ENCODE results near the gene MIPEP.

Gene MIPEP

GRCh38 chr13:23805821-23806220 is 83.4 kb downstream of the MIPEP start:
- DNase-seq = no peak

GRCh38 chr13:23805122-23805521 is 84.1 kb downstream of the MIPEP start:
- no peak for DNase-seq

GRCh38 chr13:23804166-23804565 is 85.0 kb downstream of the MIPEP start:
- no peak for DNase-seq

- DNase-seq = no peak
Measured at GRCh38 chr13:23801141-23801540, 88.1 kb downstream of the MIPEP start.

DNA sequence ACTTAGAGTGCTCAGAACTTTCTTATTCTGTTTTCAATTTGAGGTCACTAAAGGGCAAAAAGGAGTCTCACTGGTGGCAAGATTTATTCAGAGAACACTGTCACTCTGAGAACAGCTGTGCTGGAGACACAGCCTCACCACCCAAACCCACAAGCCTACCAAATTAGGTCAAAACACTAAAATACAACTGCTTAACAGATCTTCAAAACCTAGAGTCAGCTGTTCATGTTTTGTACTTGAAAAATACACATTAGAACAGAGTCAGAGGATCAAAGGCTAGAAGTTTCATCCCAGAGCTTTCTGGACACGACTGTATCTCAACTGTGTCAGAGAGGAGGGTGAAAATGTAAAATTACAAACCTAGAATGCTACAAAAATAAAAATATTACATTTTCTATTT is 89.3 kb downstream of the MIPEP start:
- no peak for DNase-seq

- no peak for DNase-seq
Measured at GRCh38 chr13:23797276-23797903, 91.8 kb downstream of the MIPEP start.

DNA sequence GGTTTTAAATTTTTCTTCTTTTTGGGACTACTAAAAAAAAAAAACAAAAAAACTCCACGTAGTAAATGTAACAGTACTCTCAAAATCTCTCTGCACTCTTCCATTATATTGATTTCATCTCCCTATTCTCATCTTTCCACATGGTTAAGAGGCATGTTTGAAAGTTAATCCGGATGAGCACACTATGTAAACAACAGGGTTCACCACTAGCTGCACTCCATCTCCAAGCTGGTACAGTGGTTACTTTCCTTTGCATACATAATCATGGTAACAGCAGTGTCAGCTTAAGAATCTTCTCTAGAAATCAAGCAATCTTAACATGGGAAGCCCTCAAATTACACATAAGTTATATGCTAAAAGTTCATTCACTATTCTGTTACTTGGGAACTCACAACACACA is 92.6 kb downstream of the MIPEP start:
- no peak for DNase-seq

GRCh38 chr13:23794267-23795161 is 94.7 kb downstream of the MIPEP start:
- DNase-seq = no peak

DNA sequence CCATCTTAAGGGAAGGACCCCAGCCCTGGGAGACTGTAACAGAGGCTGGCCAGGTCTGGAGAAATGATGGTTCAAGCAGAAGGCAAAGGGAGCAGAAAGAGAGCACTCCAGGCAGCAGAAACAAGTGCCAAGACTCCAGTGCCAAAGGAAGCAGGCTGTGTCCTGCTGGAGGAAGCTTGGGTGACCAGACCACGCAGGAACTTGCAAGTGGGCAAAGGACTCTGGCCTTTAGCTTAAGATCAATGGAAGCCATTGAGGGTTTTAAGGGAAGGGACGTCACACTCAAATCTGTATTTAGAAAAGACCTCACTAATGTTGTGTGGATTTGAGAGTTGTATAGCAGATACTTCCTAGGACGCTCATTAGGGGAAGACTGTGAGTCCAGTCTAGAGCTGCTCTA is 95.5 kb downstream of the MIPEP start:
- DNase-seq = no peak

- DNase-seq = no peak
Measured at GRCh38 chr13:23792680-23793079, 96.5 kb downstream of the MIPEP start.

GRCh38 chr13:23790577-23791170 is 98.5 kb downstream of the MIPEP start:
- no peak for DNase-seq

- no peak for DNase-seq
Measured at GRCh38 chr13:23789576-23790346, 99.4 kb downstream of the MIPEP start.

DNA sequence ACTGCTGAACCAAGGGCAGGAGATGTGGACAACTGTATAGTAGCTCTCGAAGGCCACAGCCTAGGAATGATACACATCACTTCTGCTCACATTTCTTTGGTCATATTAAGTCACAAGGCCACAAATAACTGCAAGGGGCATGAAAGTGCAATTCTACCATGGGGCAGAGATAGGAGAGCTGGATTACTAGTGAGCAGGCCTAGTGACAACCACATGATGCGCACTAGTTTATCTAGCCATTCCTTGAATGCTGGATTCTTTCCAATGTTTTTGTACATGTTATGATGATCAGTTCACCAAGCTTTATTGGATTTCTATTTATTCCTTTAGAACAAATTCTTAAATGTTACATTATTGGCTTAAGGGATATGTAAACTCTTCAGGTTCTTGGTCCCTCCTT is 100.7 kb downstream of the MIPEP start:
- no peak for DNase-seq

- no peak for DNase-seq
Measured at GRCh38 chr13:23787464-23787863, 101.7 kb downstream of the MIPEP start.

GRCh38 chr13:23786607-23787006 is 102.6 kb downstream of the MIPEP start:
- no peak for DNase-seq

DNA sequence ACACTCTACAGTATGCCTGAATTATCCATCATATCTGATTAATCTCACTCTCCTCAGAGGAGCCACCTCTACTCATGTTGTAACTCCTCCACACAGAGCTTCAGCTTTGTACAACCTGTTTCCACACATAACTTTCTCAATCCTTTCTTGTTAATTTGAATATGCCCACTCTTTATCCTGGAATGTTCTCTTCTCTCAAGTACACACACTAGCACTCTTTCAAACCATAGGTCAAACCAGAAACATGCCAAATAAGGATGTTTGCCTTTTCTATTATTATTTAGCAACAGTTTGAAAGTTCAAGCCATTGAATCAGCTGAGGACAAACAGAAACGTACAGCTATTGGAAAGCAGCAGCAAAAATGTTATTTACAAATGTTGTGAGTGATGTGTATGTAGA is 110.3 kb downstream of the MIPEP start:
- no peak for DNase-seq

- DNase-seq = no peak
Measured at GRCh38 chr13:23778002-23778652, 111.1 kb downstream of the MIPEP start.

DNA sequence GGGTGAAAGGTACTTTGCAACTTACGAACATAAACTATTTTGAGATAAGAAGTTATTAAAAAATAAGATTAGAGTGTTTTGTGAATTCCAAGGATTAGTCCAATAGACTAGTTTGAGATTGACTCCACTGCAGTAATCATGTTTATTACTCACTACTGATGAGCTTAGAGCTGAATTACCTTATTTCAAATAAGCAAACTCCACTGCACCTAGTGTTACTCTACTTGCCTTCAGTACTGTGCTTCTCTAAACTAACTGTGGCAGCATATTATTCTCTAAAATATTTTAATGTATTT is 111.7 kb downstream of the MIPEP start:
- DNase-seq = no peak

- no peak for DNase-seq
Measured at GRCh38 chr13:23776698-23777574, 112.3 kb downstream of the MIPEP start.

DNA sequence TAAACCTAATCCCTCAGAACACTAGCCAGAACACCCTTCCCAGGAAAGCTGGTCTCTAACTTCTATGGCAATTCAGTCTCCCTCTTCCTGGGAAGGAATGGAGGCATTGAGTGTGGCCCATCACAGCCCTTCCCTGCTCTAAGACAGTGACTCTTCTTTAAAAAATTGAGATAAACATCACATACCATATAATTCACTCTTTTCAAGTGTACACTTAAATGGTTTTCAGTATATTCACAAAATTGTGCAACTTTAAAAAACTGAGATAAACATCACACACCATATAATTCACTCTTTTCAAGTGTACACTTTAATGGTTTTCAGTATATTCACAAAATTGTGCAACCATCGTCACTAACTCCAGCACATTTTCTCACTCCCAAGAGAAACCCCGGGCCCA is 116.5 kb downstream of the MIPEP start:
- DNase-seq = no peak

GRCh38 chr13:23771956-23772355 is 117.2 kb downstream of the MIPEP start:
- DNase-seq = no peak

- DNase-seq = no peak
Measured at GRCh38 chr13:23771552-23771951, 117.6 kb downstream of the MIPEP start.
